SK-N-MC (cell line): ENCODE results near the gene PGAP1.

Experiments used
- EZH2 ChIP-seq: fragments of 200-600 bp; sonication (generic); IDR thresholded peaks from one replicate; pipeline ENCODE4 v1.6.1; 2017; ENCODE audit warnings: antibody characterized with exemption
- FOXP2 ChIP-seq: optimal IDR thresholded peaks from 2 replicates; pipeline ENCODE3; 2011; ENCODE audit warnings: mild to moderate bottlenecking, moderate library complexity; ENCODE audit not compliant: insufficient read depth; ENCODE audit errors: extremely low read length, control extremely low read depth
- POLR2AphosphoS5 ChIP-seq: IDR thresholded peaks from 2 replicates; pipeline ENCODE4 v1.6.1; 2012; ENCODE audit warnings: mild to moderate bottlenecking, low read depth, low read length, borderline replicate concordance

DNA sequence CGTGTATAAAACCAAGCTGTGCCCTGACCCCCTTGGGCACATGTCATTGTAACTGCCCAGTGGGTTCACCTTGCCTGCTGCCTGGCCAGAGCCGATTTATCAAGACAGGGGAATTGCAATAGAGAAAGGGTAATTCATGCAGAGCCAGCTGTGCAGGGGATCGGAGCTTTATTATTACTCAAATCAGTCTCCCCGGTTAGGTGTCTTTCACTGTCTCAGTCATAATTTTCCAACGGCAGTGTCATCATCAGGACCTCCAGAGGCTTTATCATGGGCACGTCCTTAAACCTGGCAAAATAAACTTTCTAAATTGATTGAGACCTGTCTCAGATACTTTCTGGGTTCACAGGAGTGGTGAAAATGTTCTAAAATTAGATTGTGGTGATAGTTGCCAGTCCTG lies 29.6 kb upstream of the PGAP1 start:
- TF ChIP-seq EZH2 (no peak), POLR2AphosphoS5 (no peak), FOXP2 (no peak)
